BLaER1 (cell line): Measurements from ENCODE around the gene BHLHA15.

Experiments
- H3K27ac ChIP-seq: shearing (Covaris generic); formaldehyde crosslinking; 2 replicates; pipeline ENCODE4 v1.8.1; 2022
- H3K27me3 ChIP-seq: shearing (Covaris generic); formaldehyde crosslinking; 2 replicates; pipeline ENCODE4 v1.8.1; 2022
- H3K36me3 ChIP-seq: shearing (Covaris generic); formaldehyde crosslinking; 2 replicates; pipeline ENCODE4 v1.8.1; 2022
- H3K4me1 ChIP-seq: shearing (Covaris generic); formaldehyde crosslinking; 2 replicates; pipeline ENCODE4 v1.8.1; 2022
- H3K4me2 ChIP-seq: shearing (Covaris generic); formaldehyde crosslinking; 2 replicates; pipeline ENCODE4 v1.8.1; 2022
- H3K4me3 ChIP-seq: shearing (Covaris generic); formaldehyde crosslinking; 2 replicates; pipeline ENCODE4 v1.8.1; 2022
- H3K9ac ChIP-seq: shearing (Covaris generic); formaldehyde crosslinking; 2 replicates; pipeline ENCODE4 v1.8.1; 2022
- H3K9me3 ChIP-seq: shearing (Covaris generic); formaldehyde crosslinking; 2 replicates; pipeline ENCODE4 v1.8.1; 2022
- H4K20me1 ChIP-seq: shearing (Covaris generic); formaldehyde crosslinking; 2 replicates; pipeline ENCODE4 v1.8.1; 2022
- Cebpa-rat ChIP-seq: shearing (Covaris generic); IDR thresholded peaks from 2 replicates; pipeline ENCODE4 v1.8.1; 2022

Gene BHLHA15

GRCh38 chr7:98211221-98211675 lies at the start of gene BHLHA15:
TSS of gene BHLHA15 (plus strand) at chr7:98211439. CDS start at chr7:98212310, 871 bp downstream.
- peak within 1 kb of the TSS; percentile 69 for H3K4me2 ChIP-seq
- H3K9ac ChIP-seq = no peak within 1 kb of the TSS

GRCh38 chr7:98162758-98163157 lies 48.5 kb upstream of the BHLHA15 start:
- peaks cover 49% of the 10 kb centered on the region for H3K36me3 ChIP-seq
- H3K4me2 ChIP-seq = no peak overlapping the region
- no peaks in the 10 kb centered on the region for H3K9me3 ChIP-seq
- no peaks in the 10 kb centered on the region for H3K27me3 ChIP-seq
- no peak overlapping the region for H3K9ac ChIP-seq
- no peak for TF ChIP-seq Cebpa-rat
- no peaks in the 10 kb centered on the region for H3K4me1 ChIP-seq
- peaks cover 27% of the 10 kb centered on the region for H4K20me1 ChIP-seq
- no peak overlapping the region for H3K4me3 ChIP-seq
- no peak overlapping the region for H3K27ac ChIP-seq

More at GRCh38 chr7:98211221-98211675, at the start of gene BHLHA15:
- Histone ChIP-seq H3K9me3 (no peaks in the 10 kb centered on the region), H4K20me1 (no peaks in the 10 kb centered on the region), H3K4me1 (peaks cover 19% of the 10 kb centered on the region), H3K27me3 (no peaks in the 10 kb centered on the region), H3K4me3 (peak within 1 kb of the TSS; percentile 36; the same call in 1 of the 2 replicates), H3K36me3 (peaks cover 26% of the 10 kb centered on the region), H3K27ac (no peak within 1 kb of the TSS)
- TF ChIP-seq Cebpa-rat = no peak

GRCh38 chr7:98163269-98163668 lies 48.0 kb upstream of the BHLHA15 start:
- Histone ChIP-seq H3K27ac (no peak overlapping the region), H4K20me1 (peaks cover 32% of the 10 kb centered on the region)
- no peak for TF ChIP-seq Cebpa-rat

GRCh38 chr7:98163704-98164494 lies 47.3 kb upstream of the BHLHA15 start:
- Histone ChIP-seq H3K27me3 (no peaks in the 10 kb centered on the region), H3K27ac (no peak overlapping the region), H3K4me3 (no peak overlapping the region), H3K9ac (no peak overlapping the region), H3K9me3 (no peaks in the 10 kb centered on the region), H3K4me1 (no peaks in the 10 kb centered on the region), H3K4me2 (no peak overlapping the region), H3K36me3 (peaks cover 39% of the 10 kb centered on the region), H4K20me1 (peaks cover 35% of the 10 kb centered on the region)
- TF ChIP-seq Cebpa-rat = no peak

More at GRCh38 chr7:98163269-98163668, 48.0 kb upstream of the BHLHA15 start:
- H3K9ac ChIP-seq = no peak overlapping the region
- no peak overlapping the region for H3K4me2 ChIP-seq
- no peaks in the 10 kb centered on the region for H3K4me1 ChIP-seq
- H3K36me3 ChIP-seq = peaks cover 45% of the 10 kb centered on the region
- no peaks in the 10 kb centered on the region for H3K9me3 ChIP-seq
- no peak overlapping the region for H3K4me3 ChIP-seq
- no peaks in the 10 kb centered on the region for H3K27me3 ChIP-seq

DNA sequence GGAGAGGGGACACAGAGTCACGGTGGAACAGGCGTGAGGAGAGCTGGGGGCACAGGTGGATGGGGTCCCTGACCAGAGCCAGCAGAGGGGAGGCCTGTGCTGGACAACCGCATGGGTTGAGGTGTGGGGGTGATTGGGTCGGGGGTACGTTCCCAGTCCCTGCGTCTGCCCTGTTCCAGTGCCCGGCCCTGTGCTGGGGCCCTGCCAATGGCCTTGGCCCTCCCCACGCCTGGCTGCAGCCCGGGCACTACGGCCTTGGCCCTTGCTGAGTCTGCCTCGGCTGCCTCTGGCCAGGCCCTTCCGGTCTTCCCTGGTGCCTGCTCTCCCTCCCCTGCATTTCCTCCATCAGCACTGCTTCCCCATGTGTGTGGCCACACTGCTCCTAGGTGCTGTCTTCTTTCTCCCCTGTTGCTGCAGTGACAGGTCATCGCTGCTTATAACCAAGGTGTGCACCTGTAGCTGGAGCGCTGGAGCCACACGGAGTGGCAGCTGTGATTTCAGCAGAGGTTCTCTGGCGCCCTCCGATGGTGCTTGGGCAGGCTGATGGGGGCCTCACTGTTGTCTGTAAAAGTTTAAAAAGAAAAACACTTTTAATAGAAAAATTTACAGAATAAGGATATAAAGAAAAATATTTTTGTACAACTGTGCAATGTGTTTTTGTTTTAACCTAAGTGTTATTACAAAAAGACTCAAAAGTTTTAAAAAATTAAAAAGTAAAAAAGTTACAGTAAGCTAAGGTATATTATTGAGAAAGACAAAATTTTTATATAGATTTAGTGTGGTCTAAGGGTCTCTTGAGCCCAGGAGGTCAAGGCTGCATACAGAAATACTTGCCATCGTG lies 45.2 kb upstream of the BHLHA15 start:
- TF ChIP-seq Cebpa-rat = no peak
- no peak overlapping the region for H3K9ac ChIP-seq
- H3K27ac ChIP-seq = no peak overlapping the region
- H3K4me1 ChIP-seq = no peaks in the 10 kb centered on the region
- no peaks in the 10 kb centered on the region for H3K9me3 ChIP-seq
- H4K20me1 ChIP-seq = peaks cover 25% of the 10 kb centered on the region
- H3K36me3 ChIP-seq = peaks cover 41% of the 10 kb centered on the region
- H3K27me3 ChIP-seq = no peaks in the 10 kb centered on the region
- H3K4me2 ChIP-seq = no peak overlapping the region
- H3K4me3 ChIP-seq = no peak overlapping the region

GRCh38 chr7:98166668-98166970 lies 44.6 kb upstream of the BHLHA15 start:
- Histone ChIP-seq H3K4me1 (no peaks in the 10 kb centered on the region), H3K4me3 (no peak overlapping the region), H3K9me3 (no peaks in the 10 kb centered on the region), H4K20me1 (peaks cover 25% of the 10 kb centered on the region), H3K27ac (no peak overlapping the region), H3K27me3 (no peaks in the 10 kb centered on the region), H3K4me2 (no peak overlapping the region), H3K9ac (no peak overlapping the region), H3K36me3 (peaks cover 42% of the 10 kb centered on the region)
- no peak for TF ChIP-seq Cebpa-rat

- Histone ChIP-seq H3K9ac (no peak overlapping the region), H3K4me1 (no peaks in the 10 kb centered on the region), H4K20me1 (peaks cover 25% of the 10 kb centered on the region), H3K4me2 (no peak overlapping the region), H3K9me3 (no peaks in the 10 kb centered on the region), H3K36me3 (peaks cover 48% of the 10 kb centered on the region), H3K27me3 (no peaks in the 10 kb centered on the region), H3K27ac (no peak overlapping the region), H3K4me3 (no peak overlapping the region)
- no peak for TF ChIP-seq Cebpa-rat
These were observed 43.6 kb upstream of the BHLHA15 start for GRCh38 chr7:98167653-98168052.

DNA sequence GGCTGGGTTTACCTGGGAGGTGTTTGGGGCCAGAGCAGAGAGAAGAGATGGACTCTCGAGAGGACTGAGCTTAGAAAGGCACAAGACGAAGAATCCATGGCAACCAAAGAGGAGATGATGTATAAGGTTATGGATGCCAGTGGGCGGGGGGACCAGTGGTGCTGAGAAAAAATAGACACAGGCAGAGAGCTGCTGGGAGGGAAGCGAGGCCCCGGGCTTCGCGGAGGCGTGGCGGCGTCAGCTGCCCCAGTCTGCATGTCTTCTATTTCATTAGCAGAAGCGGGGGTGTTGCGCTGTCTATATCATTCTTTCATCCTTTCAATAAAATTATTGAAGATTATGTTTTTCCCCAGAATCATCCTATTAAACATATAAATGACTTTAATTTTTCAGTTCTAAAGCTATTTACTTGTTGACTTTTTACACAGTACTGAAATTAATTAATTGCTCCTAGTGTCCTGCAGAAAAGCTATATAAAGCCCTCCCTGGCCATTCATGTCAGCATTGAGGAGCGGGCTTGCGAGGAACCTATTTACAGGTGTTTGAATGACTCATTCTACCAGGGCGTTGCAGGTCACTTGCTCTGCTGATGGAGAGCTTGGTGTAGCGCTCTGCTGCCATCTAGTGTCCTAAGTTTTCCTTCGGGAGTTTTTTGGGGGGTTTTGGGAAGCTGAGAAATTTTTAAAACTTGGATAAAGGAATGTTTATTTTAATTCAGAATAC lies 42.9 kb upstream of the BHLHA15 start:
- Histone ChIP-seq H3K27me3 (no peaks in the 10 kb centered on the region), H3K9me3 (no peaks in the 10 kb centered on the region), H3K27ac (no peak overlapping the region), H3K36me3 (peaks cover 52% of the 10 kb centered on the region), H3K4me1 (no peaks in the 10 kb centered on the region), H3K4me3 (no peak overlapping the region), H3K4me2 (no peak overlapping the region), H4K20me1 (peaks cover 25% of the 10 kb centered on the region), H3K9ac (no peak overlapping the region)
- TF ChIP-seq Cebpa-rat = no peak

DNA sequence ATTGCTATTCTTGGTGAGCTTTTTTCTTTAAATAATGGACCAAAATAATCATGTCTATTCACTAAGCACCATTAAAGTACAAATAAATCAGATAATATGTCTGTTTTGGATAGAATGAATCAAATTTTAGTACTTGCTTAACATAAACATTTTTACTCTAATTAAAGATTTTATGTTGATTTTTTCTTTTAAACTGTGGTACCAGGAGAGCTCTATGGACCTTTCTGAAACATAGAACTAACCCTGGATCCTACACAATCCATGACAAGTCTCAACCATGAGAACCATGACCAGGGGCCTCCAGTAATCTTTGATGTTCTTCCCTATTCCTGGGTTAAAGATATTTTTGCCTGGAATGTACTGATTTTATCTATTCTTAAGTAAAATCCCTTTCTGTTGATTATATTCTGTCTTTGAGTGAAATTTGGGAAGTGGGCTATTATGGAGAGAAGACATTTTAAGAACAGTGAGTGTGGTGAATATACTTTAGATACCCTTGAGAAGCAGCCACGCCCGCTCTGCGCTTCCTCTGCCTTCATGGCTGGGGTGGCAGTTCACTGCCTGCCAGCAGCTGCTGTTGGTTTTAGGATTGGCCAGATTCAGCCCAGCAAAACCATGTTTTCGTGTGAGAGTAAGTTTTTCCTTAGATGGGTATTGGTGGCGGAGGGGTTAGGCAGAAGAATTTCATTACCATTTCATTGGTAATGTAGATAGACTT lies 42.2 kb upstream of the BHLHA15 start:
- H3K27me3 ChIP-seq = no peaks in the 10 kb centered on the region
- no peak overlapping the region for H3K4me3 ChIP-seq
- no peaks in the 10 kb centered on the region for H3K9me3 ChIP-seq
- no peak overlapping the region for H3K27ac ChIP-seq
- H3K9ac ChIP-seq = no peak overlapping the region
- H3K4me2 ChIP-seq = no peak overlapping the region
- H4K20me1 ChIP-seq = peaks cover 25% of the 10 kb centered on the region
- peaks cover 48% of the 10 kb centered on the region for H3K36me3 ChIP-seq
- no peak for TF ChIP-seq Cebpa-rat
- H3K4me1 ChIP-seq = no peaks in the 10 kb centered on the region
